ENCODE measurements around the gene FAAP20. TPM values are rescaled to one million over a fixed set of nuclear protein-coding genes. Genes with fewer than 3 reads are reported as not detected.

FAAP20 gene
- total and polyA plus RNA-seq, 9 of the 15 experiments (the other 6 are each of a cell fraction or from before 2014, with no cell fraction given) = 0.58 to 143 (median 9.9) TPM

- TF ChIP-seq, protein P1, sequence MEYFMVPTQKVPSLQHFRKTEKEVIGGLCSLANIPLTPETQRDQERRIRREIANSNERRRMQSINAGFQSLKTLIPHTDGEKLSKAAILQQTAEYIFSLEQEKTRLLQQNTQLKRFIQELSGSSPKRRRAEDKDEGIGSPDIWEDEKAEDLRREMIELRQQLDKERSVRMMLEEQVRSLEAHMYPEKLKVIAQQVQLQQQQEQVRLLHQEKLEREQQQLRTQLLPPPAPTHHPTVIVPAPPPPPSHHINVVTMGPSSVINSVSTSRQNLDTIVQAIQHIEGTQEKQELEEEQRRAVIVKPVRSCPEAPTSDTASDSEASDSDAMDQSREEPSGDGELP (CRISPR knock-in tag; IDR thresholded peaks at IDR 0.05; ENCODE audit: borderline replicate concordance) = peak; percentile 32; the same call in 1 of the 2 replicates
- TF ChIP-seq SP2 (IDR thresholded peaks at IDR 0.05; ENCODE audit: extremely low read depth, low read depth, low read length, poor library complexity, severe bottlenecking) = no peak
- TF ChIP-seq NBN (IDR thresholded peaks at IDR 0.05; ENCODE audit: low read depth) = no peak
- no peak for TF ChIP-seq ZNF639 (CRISPR knock-in tag; conservative IDR thresholded peaks at IDR 0.05 in 1 of 2, IDR thresholded peaks at IDR 0.05 in 1 of 2)
- TF ChIP-seq, protein P2, sequence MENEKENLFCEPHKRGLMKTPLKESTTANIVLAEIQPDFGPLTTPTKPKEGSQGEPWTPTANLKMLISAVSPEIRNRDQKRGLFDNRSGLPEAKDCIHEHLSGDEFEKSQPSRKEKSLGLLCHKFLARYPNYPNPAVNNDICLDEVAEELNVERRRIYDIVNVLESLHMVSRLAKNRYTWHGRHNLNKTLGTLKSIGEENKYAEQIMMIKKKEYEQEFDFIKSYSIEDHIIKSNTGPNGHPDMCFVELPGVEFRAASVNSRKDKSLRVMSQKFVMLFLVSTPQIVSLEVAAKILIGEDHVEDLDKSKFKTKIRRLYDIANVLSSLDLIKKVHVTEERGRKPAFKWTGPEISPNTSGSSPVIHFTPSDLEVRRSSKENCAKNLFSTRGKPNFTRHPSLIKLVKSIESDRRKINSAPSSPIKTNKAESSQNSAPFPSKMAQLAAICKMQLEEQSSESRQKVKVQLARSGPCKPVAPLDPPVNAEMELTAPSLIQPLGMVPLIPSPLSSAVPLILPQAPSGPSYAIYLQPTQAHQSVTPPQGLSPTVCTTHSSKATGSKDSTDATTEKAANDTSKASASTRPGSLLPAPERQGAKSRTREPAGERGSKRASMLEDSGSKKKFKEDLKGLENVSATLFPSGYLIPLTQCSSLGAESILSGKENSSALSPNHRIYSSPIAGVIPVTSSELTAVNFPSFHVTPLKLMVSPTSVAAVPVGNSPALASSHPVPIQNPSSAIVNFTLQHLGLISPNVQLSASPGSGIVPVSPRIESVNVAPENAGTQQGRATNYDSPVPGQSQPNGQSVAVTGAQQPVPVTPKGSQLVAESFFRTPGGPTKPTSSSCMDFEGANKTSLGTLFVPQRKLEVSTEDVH (IDR thresholded peaks at IDR 0.05; ENCODE audit: low read depth, partially characterized antibody) = no peak
- TF ChIP-seq, protein P3, sequence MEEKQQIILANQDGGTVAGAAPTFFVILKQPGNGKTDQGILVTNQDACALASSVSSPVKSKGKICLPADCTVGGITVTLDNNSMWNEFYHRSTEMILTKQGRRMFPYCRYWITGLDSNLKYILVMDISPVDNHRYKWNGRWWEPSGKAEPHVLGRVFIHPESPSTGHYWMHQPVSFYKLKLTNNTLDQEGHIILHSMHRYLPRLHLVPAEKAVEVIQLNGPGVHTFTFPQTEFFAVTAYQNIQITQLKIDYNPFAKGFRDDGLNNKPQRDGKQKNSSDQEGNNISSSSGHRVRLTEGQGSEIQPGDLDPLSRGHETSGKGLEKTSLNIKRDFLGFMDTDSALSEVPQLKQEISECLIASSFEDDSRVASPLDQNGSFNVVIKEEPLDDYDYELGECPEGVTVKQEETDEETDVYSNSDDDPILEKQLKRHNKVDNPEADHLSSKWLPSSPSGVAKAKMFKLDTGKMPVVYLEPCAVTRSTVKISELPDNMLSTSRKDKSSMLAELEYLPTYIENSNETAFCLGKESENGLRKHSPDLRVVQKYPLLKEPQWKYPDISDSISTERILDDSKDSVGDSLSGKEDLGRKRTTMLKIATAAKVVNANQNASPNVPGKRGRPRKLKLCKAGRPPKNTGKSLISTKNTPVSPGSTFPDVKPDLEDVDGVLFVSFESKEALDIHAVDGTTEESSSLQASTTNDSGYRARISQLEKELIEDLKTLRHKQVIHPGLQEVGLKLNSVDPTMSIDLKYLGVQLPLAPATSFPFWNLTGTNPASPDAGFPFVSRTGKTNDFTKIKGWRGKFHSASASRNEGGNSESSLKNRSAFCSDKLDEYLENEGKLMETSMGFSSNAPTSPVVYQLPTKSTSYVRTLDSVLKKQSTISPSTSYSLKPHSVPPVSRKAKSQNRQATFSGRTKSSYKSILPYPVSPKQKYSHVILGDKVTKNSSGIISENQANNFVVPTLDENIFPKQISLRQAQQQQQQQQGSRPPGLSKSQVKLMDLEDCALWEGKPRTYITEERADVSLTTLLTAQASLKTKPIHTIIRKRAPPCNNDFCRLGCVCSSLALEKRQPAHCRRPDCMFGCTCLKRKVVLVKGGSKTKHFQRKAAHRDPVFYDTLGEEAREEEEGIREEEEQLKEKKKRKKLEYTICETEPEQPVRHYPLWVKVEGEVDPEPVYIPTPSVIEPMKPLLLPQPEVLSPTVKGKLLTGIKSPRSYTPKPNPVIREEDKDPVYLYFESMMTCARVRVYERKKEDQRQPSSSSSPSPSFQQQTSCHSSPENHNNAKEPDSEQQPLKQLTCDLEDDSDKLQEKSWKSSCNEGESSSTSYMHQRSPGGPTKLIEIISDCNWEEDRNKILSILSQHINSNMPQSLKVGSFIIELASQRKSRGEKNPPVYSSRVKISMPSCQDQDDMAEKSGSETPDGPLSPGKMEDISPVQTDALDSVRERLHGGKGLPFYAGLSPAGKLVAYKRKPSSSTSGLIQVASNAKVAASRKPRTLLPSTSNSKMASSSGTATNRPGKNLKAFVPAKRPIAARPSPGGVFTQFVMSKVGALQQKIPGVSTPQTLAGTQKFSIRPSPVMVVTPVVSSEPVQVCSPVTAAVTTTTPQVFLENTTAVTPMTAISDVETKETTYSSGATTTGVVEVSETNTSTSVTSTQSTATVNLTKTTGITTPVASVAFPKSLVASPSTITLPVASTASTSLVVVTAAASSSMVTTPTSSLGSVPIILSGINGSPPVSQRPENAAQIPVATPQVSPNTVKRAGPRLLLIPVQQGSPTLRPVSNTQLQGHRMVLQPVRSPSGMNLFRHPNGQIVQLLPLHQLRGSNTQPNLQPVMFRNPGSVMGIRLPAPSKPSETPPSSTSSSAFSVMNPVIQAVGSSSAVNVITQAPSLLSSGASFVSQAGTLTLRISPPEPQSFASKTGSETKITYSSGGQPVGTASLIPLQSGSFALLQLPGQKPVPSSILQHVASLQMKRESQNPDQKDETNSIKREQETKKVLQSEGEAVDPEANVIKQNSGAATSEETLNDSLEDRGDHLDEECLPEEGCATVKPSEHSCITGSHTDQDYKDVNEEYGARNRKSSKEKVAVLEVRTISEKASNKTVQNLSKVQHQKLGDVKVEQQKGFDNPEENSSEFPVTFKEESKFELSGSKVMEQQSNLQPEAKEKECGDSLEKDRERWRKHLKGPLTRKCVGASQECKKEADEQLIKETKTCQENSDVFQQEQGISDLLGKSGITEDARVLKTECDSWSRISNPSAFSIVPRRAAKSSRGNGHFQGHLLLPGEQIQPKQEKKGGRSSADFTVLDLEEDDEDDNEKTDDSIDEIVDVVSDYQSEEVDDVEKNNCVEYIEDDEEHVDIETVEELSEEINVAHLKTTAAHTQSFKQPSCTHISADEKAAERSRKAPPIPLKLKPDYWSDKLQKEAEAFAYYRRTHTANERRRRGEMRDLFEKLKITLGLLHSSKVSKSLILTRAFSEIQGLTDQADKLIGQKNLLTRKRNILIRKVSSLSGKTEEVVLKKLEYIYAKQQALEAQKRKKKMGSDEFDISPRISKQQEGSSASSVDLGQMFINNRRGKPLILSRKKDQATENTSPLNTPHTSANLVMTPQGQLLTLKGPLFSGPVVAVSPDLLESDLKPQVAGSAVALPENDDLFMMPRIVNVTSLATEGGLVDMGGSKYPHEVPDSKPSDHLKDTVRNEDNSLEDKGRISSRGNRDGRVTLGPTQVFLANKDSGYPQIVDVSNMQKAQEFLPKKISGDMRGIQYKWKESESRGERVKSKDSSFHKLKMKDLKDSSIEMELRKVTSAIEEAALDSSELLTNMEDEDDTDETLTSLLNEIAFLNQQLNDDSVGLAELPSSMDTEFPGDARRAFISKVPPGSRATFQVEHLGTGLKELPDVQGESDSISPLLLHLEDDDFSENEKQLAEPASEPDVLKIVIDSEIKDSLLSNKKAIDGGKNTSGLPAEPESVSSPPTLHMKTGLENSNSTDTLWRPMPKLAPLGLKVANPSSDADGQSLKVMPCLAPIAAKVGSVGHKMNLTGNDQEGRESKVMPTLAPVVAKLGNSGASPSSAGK (IDR thresholded peaks at IDR 0.05) = peak; percentile 73
- TF ChIP-seq SP1 (CRISPR knock-in tag; IDR thresholded peaks at IDR 0.05) = no peak
- TF ChIP-seq, protein P4, sequence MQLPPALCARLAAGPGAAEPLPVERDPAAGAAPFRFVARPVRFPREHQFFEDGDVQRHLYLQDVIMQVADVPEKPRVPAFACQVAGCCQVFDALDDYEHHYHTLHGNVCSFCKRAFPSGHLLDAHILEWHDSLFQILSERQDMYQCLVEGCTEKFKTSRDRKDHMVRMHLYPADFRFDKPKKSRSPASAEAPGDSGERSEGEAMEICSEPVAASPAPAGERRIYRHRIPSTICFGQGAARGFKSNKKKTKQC (CRISPR knock-in tag; IDR thresholded peaks at IDR 0.05) = no peak
Measured at GRCh38 chr1:2174348-2175054, 20.1 kb downstream of the FAAP20 start (continued).
